ENCODE measurements around the gene HCAR2. TPM values are rescaled to one million over a fixed set of nuclear protein-coding genes. Genes with fewer than 3 reads are reported as not detected.

Gene HCAR2
- total RNA-seq, 1 experiment from 2014 or later, result not detected

GRCh38 chr12:122730215-122731014 lies 27.3 kb upstream of the HCAR2 start, which contains the start of gene HCAR1:
TSS of gene HCAR1 (minus strand) at chr12:122730844. CDS start at chr12:122730339, 505 bp downstream.
- TF ChIP-seq POLR2AphosphoS5 (IDR thresholded peaks at IDR 0.05; ENCODE audit: low read depth, low read length) (no peak), FOSL1 (IDR thresholded peaks at IDR 0.05; ENCODE audit: low read depth) (no peak), EZH2 (IDR thresholded peaks at IDR 0.05) (no peak), EGR1 (IDR thresholded peaks at IDR 0.05; ENCODE audit: low read depth) (no peak), REST (IDR thresholded peaks at IDR 0.05; ENCODE audit: low read depth) (no peak), CTCF (IDR thresholded peaks at IDR 0.05 in 2 of 3, conservative IDR thresholded peaks at IDR 0.05 in 1 of 3; ENCODE audit: borderline replicate concordance in 1 of 3, insufficient read depth in 1 of 3, low read depth in 2 of 3, low read length in 2 of 3) (no peak), YY1 (IDR thresholded peaks at IDR 0.05; ENCODE audit: extremely low read depth, insufficient replicate concordance, low read depth, low read length) (no peak), SIN3A (IDR thresholded peaks at IDR 0.05; ENCODE audit: low read depth) (no peak), RAD21 (IDR thresholded peaks at IDR 0.05; ENCODE audit: low read depth) (no peak), ELF1 (IDR thresholded peaks at IDR 0.05; ENCODE audit: borderline replicate concordance, low read depth) (no peak), EZH2phosphoT487 (IDR thresholded peaks at IDR 0.05; ENCODE audit: borderline replicate concordance) (no peak), ZFX (IDR thresholded peaks at IDR 0.05) (no peak), POLR2A (IDR thresholded peaks at IDR 0.05; ENCODE audit: borderline replicate concordance, extremely low read depth, insufficient read depth, insufficient read length) (no peak), ATF3 (IDR thresholded peaks at IDR 0.05) (no peak), CBX3 (IDR thresholded peaks at IDR 0.05; ENCODE audit: low read depth) (no peak), ZBTB33 (IDR thresholded peaks at IDR 0.05; ENCODE audit: extremely low read depth, insufficient replicate concordance, low read length) (no peak), CEBPB (IDR thresholded peaks at IDR 0.05; ENCODE audit: low read depth) (no peak)
- ChIA-PET POLR2A (no interaction called here), CTCF (no interaction called here), RAD21 (ENCODE audit: low non-redundant PET in 1 of 2, low total read pairs in 2 of 2, uncharacterized antibody in 2 of 2, unreplicated experiment in 2 of 2) (no interaction called here)
- no peaks in the 10 kb centered on the region for H3K36me3 ChIP-seq (ENCODE audit: control insufficient read depth in 1 of 2, insufficient read depth in 2 of 2, low read length in 2 of 2)
- DNase-seq (ENCODE audit: low read depth, low spot score) (no peak), ATAC-seq (no peak)
- no peak within 1 kb of the TSS for H3K27ac ChIP-seq (ENCODE audit: low read depth, low read length)
- no peak within 1 kb of the TSS for H3K9ac ChIP-seq (ENCODE audit: low read length)
- H3K4me3 ChIP-seq (replicated peaks in 1 of 2; ENCODE audit: low read depth in 1 of 2, low read length in 2 of 2), result no peak within 1 kb of the TSS
- no peak within 1 kb of the TSS for H2AFZ ChIP-seq (ENCODE audit: low read depth, low read length, poor library complexity, severe bottlenecking)
- H3K4me1 ChIP-seq (ENCODE audit: control insufficient read depth in 1 of 2, insufficient read depth in 2 of 2, low read length in 2 of 2), result peaks cover 10 to 12% of the 10 kb centered on the region in 2 experiments; a peak in 3 of 4 replicates
- BruUV-seq (replicated peaks), result no TSS peak
- no peaks in the 10 kb centered on the region for H4K20me1 ChIP-seq (ENCODE audit: insufficient read depth)
- H3K9me2 ChIP-seq (ENCODE audit: insufficient read depth), result no peaks in the 10 kb centered on the region
- intact Hi-C loops (cut with micrococcal nuclease), result no loop called here
- no peaks in the 10 kb centered on the region for H3K9me3 ChIP-seq (ENCODE audit: control insufficient read depth in 1 of 2, insufficient read depth in 1 of 2, low read depth in 1 of 2, low read length in 2 of 2)
- H3K79me2 ChIP-seq (ENCODE audit: insufficient read depth, low read length), result no peaks in the 10 kb centered on the region
- no peaks in the 10 kb centered on the region for H3K27me3 ChIP-seq (ENCODE audit: insufficient read depth, low read length)
- H3K4me2 ChIP-seq (ENCODE audit: low read length), result no peak within 1 kb of the TSS

Measured in HCT116 (cell line).